Fibroblast of skin of left biceps (primary cell): ENCODE data around the gene MAN1B1.
A peak's percentile ranks its signal among the peaks of the same experiment; 100 is the strongest.
"Not testable (repeated sequence)": the region's sequence is repeated elsewhere in the genome, so short reads cannot be mapped to it uniquely, and the experiment has no call there.

ENCODE experiments used
- DNase-seq, 2 experiments: peaks; one replicate each; pipeline ENCODE4 v3.0.0-alpha.2; 2013; ENCODE audit warnings: low read depth in 2 of 2

The MAN1B1 gene

GRCh38 chr9:137127301-137128157, 40.7 kb downstream of the MAN1B1 start:
- DNase-seq = no peak

GRCh38 chr9:137128158-137128861, 41.5 kb downstream of the MAN1B1 start:
- DNase-seq = no peak

- DNase-seq = no peak
These were observed 42.2 kb downstream of the MAN1B1 start for GRCh38 chr9:137128862-137129455.

- DNase-seq = peak; percentile 67 to 71
These were observed 42.8 kb downstream of the MAN1B1 start for GRCh38 chr9:137129456-137130175.

- no peak for DNase-seq
These were observed 43.5 kb downstream of the MAN1B1 start for GRCh38 chr9:137130176-137130755.

- DNase-seq = no peak
These were observed 47.4 kb downstream of the MAN1B1 start for GRCh38 chr9:137134191-137134590.

GRCh38 chr9:137135154-137135553, 48.4 kb downstream of the MAN1B1 start:
- not testable (repeated sequence) for DNase-seq

GRCh38 chr9:137136261-137136880, 49.6 kb downstream of the MAN1B1 start:
- no peak for DNase-seq

GRCh38 chr9:137136881-137137607, 50.3 kb downstream of the MAN1B1 start:
- DNase-seq = no peak

GRCh38 chr9:137138058-137138721, 51.4 kb downstream of the MAN1B1 start:
- no peak for DNase-seq

- no peak for DNase-seq
These were observed 52.1 kb downstream of the MAN1B1 start, which contains the start of gene GRIN1 for GRCh38 chr9:137138722-137139467. Gene GRIN1 (plus strand): TSS chr9:137139154. CDS start chr9:137139487, 333 bp downstream.

- no peak for DNase-seq
These were observed 52.8 kb downstream of the MAN1B1 start for GRCh38 chr9:137139468-137140150.

GRCh38 chr9:137140151-137141012, 53.6 kb downstream of the MAN1B1 start:
- no peak for DNase-seq

- no peak for DNase-seq
These were observed 54.4 kb downstream of the MAN1B1 start for GRCh38 chr9:137141050-137141810.

GRCh38 chr9:137141976-137142936, 55.5 kb downstream of the MAN1B1 start:
- no peak for DNase-seq

- no peak for DNase-seq
These were observed 56.7 kb downstream of the MAN1B1 start for GRCh38 chr9:137143459-137143858.
